Measurements from ENCODE around the gene CYFIP2.

Gene CYFIP2

GRCh38 chr5:157336423-157336744 is 70.5 kb downstream of the CYFIP2 start:
- Histone ChIP-seq H2BK12ac (ENCODE audit: low read length) (no peak overlapping the region), H3K9me3 (ENCODE audit: insufficient read depth, low read depth, low read length) (peaks cover 1% of the 10 kb centered on the region), H3K4me2 (ENCODE audit: low read length) (no peak overlapping the region), H2AFZ (ENCODE audit: insufficient read depth, low read length, poor library complexity) (no peak overlapping the region), H4K91ac (ENCODE audit: low read depth, low read length) (no peak overlapping the region), H2BK120ac (ENCODE audit: insufficient read depth, low read length, poor library complexity) (no peak overlapping the region), H3K27me3 (ENCODE audit: insufficient read depth, low read length) (no peaks in the 10 kb centered on the region), H3K14ac (ENCODE audit: low read length) (no peak overlapping the region), H3K79me2 (ENCODE audit: control insufficient read depth, insufficient read depth, low read length, poor library complexity) (no peaks in the 10 kb centered on the region), H4K12ac (ENCODE audit: low read depth, low read length) (no peak overlapping the region), H3K36me3 (ENCODE audit: control insufficient read depth in 1 of 2, insufficient read depth in 2 of 2, low read length in 2 of 2) (no peaks in the 10 kb centered on the region), H3K4me1 (ENCODE audit: control insufficient read depth in 1 of 2, insufficient read depth in 2 of 2, low read length in 2 of 2) (peaks cover 1 to 3% of the 10 kb centered on the region in 2 experiments), H3K23ac (ENCODE audit: low read length) (no peak overlapping the region), H2BK5ac (ENCODE audit: low read depth, low read length, poor library complexity) (no peak overlapping the region), H4K8ac (ENCODE audit: low read depth, low read length) (no peak overlapping the region), H3K79me1 (ENCODE audit: low read length) (no peaks in the 10 kb centered on the region), H3K9ac (ENCODE audit: low read length) (no peak overlapping the region), H3K27ac (ENCODE audit: low read depth, low read length) (no peak overlapping the region), H3K18ac (ENCODE audit: low read length) (no peak overlapping the region), H3K4me3 (ENCODE audit: low read depth, low read length) (no peak overlapping the region), H3K4ac (ENCODE audit: low read depth, low read length) (no peak overlapping the region), H2AK5ac (ENCODE audit: low read length) (no peak overlapping the region)
- WGBS (ENCODE audit: extremely low coverage, insufficient coverage, insufficient read length), result no CpG with 5 or more reads among the region's 3 CpGs
- no peak for DNase-seq

GRCh38 chr5:157339409-157339808 is 73.5 kb downstream of the CYFIP2 start:
- H3K4me1 ChIP-seq (ENCODE audit: control insufficient read depth in 1 of 2, insufficient read depth in 2 of 2, low read length in 2 of 2), result peaks cover 1 to 3% of the 10 kb centered on the region in 2 experiments
- no peaks in the 10 kb centered on the region for H3K36me3 ChIP-seq (ENCODE audit: control insufficient read depth in 1 of 2, insufficient read depth in 2 of 2, low read length in 2 of 2)
- peaks cover 5% of the 10 kb centered on the region for H3K9me3 ChIP-seq (ENCODE audit: insufficient read depth, low read depth, low read length)
- H3K79me2 ChIP-seq (ENCODE audit: control insufficient read depth, insufficient read depth, low read length, poor library complexity), result no peaks in the 10 kb centered on the region
- no peak overlapping the region for H2AK5ac ChIP-seq (ENCODE audit: low read length)
- WGBS (ENCODE audit: extremely low coverage, insufficient coverage, insufficient read length), result no CpG with 5 or more reads among the region's 1 CpG
- DNase-seq, result no peak
- no peak overlapping the region for H3K9ac ChIP-seq (ENCODE audit: low read length)
- no peak overlapping the region for H2AFZ ChIP-seq (ENCODE audit: insufficient read depth, low read length, poor library complexity)
- H4K91ac ChIP-seq (ENCODE audit: low read depth, low read length), result no peak overlapping the region
- H3K18ac ChIP-seq (ENCODE audit: low read length), result no peak overlapping the region
- no peak overlapping the region for H4K12ac ChIP-seq (ENCODE audit: low read depth, low read length)
- no peak overlapping the region for H2BK12ac ChIP-seq (ENCODE audit: low read length)
- H2BK5ac ChIP-seq (ENCODE audit: low read depth, low read length, poor library complexity), result no peak overlapping the region
- no peak overlapping the region for H2BK120ac ChIP-seq (ENCODE audit: insufficient read depth, low read length, poor library complexity)
- no peak overlapping the region for H3K27ac ChIP-seq (ENCODE audit: low read depth, low read length)
- H3K4ac ChIP-seq (ENCODE audit: low read depth, low read length), result no peak overlapping the region
- no peak overlapping the region for H4K8ac ChIP-seq (ENCODE audit: low read depth, low read length)
- H3K4me2 ChIP-seq (ENCODE audit: low read length), result no peak overlapping the region
- no peaks in the 10 kb centered on the region for H3K27me3 ChIP-seq (ENCODE audit: insufficient read depth, low read length)
- no peaks in the 10 kb centered on the region for H3K79me1 ChIP-seq (ENCODE audit: low read length)
- H3K14ac ChIP-seq (ENCODE audit: low read length), result no peak overlapping the region
- H3K23ac ChIP-seq (ENCODE audit: low read length), result no peak overlapping the region
- H3K4me3 ChIP-seq (ENCODE audit: low read depth, low read length), result no peak overlapping the region

- H2BK5ac ChIP-seq (ENCODE audit: low read depth, low read length, poor library complexity), result no peak overlapping the region
- H4K12ac ChIP-seq (ENCODE audit: low read depth, low read length), result no peak overlapping the region
- H3K9ac ChIP-seq (ENCODE audit: low read length), result no peak overlapping the region
- no peaks in the 10 kb centered on the region for H3K4me1 ChIP-seq (ENCODE audit: control insufficient read depth in 1 of 2, insufficient read depth in 2 of 2, low read length in 2 of 2)
- no CpG with 5 or more reads among the region's 16 CpGs for WGBS (ENCODE audit: extremely low coverage, insufficient coverage, insufficient read length)
- no peaks in the 10 kb centered on the region for H3K27me3 ChIP-seq (ENCODE audit: insufficient read depth, low read length)
- no peak overlapping the region for H3K4ac ChIP-seq (ENCODE audit: low read depth, low read length)
- H3K14ac ChIP-seq (ENCODE audit: low read length), result no peak overlapping the region
- no peaks in the 10 kb centered on the region for H3K79me2 ChIP-seq (ENCODE audit: control insufficient read depth, insufficient read depth, low read length, poor library complexity)
- H2BK12ac ChIP-seq (ENCODE audit: low read length), result no peak overlapping the region
- H2AK5ac ChIP-seq (ENCODE audit: low read length), result no peak overlapping the region
- no peak overlapping the region for H3K23ac ChIP-seq (ENCODE audit: low read length)
- H3K27ac ChIP-seq (ENCODE audit: low read depth, low read length), result no peak overlapping the region
- no peak overlapping the region for H3K4me3 ChIP-seq (ENCODE audit: low read depth, low read length)
- peak; percentile 7 to 64 for DNase-seq
- no peaks in the 10 kb centered on the region for H3K36me3 ChIP-seq (ENCODE audit: control insufficient read depth in 1 of 2, insufficient read depth in 2 of 2, low read length in 2 of 2)
- H4K91ac ChIP-seq (ENCODE audit: low read depth, low read length), result no peak overlapping the region
- H4K8ac ChIP-seq (ENCODE audit: low read depth, low read length), result no peak overlapping the region
- H3K18ac ChIP-seq (ENCODE audit: low read length), result no peak overlapping the region
- H2AFZ ChIP-seq (ENCODE audit: insufficient read depth, low read length, poor library complexity), result no peak overlapping the region
- peaks cover 5% of the 10 kb centered on the region for H3K9me3 ChIP-seq (ENCODE audit: insufficient read depth, low read depth, low read length)
- no peak overlapping the region for H3K4me2 ChIP-seq (ENCODE audit: low read length)
- no peaks in the 10 kb centered on the region for H3K79me1 ChIP-seq (ENCODE audit: low read length)
- H2BK120ac ChIP-seq (ENCODE audit: insufficient read depth, low read length, poor library complexity), result no peak overlapping the region
These were observed 77.0 kb downstream of the CYFIP2 start for GRCh38 chr5:157342822-157343402.

- Histone ChIP-seq H3K9me3 (ENCODE audit: insufficient read depth, low read depth, low read length) (peaks cover 3% of the 10 kb centered on the region), H2BK5ac (ENCODE audit: low read depth, low read length, poor library complexity) (no peak overlapping the region), H3K23ac (ENCODE audit: low read length) (no peak overlapping the region), H2AK5ac (ENCODE audit: low read length) (no peak overlapping the region), H3K9ac (ENCODE audit: low read length) (no peak overlapping the region), H2BK12ac (ENCODE audit: low read length) (no peak overlapping the region), H3K4me1 (ENCODE audit: control insufficient read depth in 1 of 2, insufficient read depth in 2 of 2, low read length in 2 of 2) (no peaks in the 10 kb centered on the region), H3K27ac (ENCODE audit: low read depth, low read length) (no peak overlapping the region), H2AFZ (ENCODE audit: insufficient read depth, low read length, poor library complexity) (no peak overlapping the region), H2BK120ac (ENCODE audit: insufficient read depth, low read length, poor library complexity) (no peak overlapping the region), H4K8ac (ENCODE audit: low read depth, low read length) (no peak overlapping the region), H3K4me3 (ENCODE audit: low read depth, low read length) (no peak overlapping the region), H4K12ac (ENCODE audit: low read depth, low read length) (no peak overlapping the region), H3K4ac (ENCODE audit: low read depth, low read length) (no peak overlapping the region), H3K36me3 (ENCODE audit: control insufficient read depth in 1 of 2, insufficient read depth in 2 of 2, low read length in 2 of 2) (no peaks in the 10 kb centered on the region), H3K4me2 (ENCODE audit: low read length) (no peak overlapping the region), H3K18ac (ENCODE audit: low read length) (no peak overlapping the region), H3K27me3 (ENCODE audit: insufficient read depth, low read length) (no peaks in the 10 kb centered on the region), H4K91ac (ENCODE audit: low read depth, low read length) (no peak overlapping the region), H3K14ac (ENCODE audit: low read length) (no peak overlapping the region), H3K79me1 (ENCODE audit: low read length) (no peaks in the 10 kb centered on the region), H3K79me2 (ENCODE audit: control insufficient read depth, insufficient read depth, low read length, poor library complexity) (no peaks in the 10 kb centered on the region)
- no peak for DNase-seq
- WGBS (ENCODE audit: extremely low coverage, insufficient coverage, insufficient read length), result no CpG with 5 or more reads among the region's 14 CpGs
These were observed 78.2 kb downstream of the CYFIP2 start for GRCh38 chr5:157343842-157344790.
